Raji (cell line): Measurements from ENCODE around the gene GLB1L.

Source experiments
- POLR2A ChIP-seq: IDR thresholded peaks from 2 replicates; pipeline ENCODE4 v1.6.1; 2011; ENCODE audit warnings: low read depth, low read length, control low read depth; ENCODE audit not compliant: insufficient read depth

Gene GLB1L

DNA sequence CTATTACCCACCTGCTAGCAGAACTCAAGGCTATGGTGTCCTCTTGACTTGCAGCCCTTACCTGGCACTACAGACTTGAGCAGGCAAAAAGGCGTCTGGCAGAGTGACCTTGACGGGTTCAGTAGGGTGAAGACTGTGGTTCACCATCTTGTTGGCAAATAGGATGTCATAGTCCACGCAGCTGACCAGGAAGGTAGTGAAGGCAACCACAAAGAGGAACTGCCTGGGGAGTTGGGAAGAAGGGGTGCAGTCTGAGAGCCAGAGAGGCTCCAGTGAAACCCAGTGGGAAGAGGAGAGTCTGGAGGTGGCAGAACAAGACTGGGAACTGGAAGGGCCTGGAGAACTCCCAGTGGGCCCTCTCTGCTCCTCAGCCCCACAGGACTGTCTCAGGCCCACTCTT lies 19.9 kb downstream of the GLB1L start:
- no peak for TF ChIP-seq POLR2A

DNA sequence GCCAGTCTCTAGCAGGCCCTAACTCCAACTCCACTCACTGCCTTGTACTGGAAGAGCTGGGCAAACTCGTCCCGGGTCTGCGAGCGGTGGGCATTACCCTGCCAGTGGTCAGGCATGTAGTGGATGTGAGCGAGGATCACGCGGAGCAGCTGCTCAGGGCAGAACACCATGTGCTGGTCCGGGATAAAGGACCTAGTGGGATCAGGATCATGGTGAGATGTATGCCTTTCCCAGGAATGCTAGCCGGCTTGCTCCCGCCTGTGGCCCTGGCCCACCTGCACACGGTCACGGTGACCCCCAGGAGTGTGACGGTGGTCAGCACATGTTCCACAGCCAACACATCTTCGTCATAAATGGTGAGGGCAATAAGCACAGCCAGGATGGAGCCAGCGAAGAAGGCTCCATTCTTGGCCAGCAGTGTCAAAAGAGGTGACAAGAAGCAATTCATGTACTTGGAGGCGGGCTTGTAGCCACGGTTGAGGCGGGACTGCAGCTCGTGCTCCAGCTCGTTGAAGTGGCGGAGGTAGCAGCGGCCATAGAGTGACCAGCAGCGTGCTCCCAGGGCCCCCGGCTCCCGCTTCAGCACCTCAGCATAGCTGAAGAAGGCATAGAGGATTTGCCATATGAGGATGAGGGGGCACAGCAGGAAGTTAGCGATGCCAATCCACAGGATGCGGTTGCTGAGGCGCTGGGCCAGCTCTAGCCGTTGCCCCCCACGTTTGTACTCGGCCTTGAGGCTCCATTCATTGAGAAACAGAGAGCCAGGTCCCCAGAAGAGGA lies 21.2 kb downstream of the GLB1L start:
- no peak for TF ChIP-seq POLR2A

DNA sequence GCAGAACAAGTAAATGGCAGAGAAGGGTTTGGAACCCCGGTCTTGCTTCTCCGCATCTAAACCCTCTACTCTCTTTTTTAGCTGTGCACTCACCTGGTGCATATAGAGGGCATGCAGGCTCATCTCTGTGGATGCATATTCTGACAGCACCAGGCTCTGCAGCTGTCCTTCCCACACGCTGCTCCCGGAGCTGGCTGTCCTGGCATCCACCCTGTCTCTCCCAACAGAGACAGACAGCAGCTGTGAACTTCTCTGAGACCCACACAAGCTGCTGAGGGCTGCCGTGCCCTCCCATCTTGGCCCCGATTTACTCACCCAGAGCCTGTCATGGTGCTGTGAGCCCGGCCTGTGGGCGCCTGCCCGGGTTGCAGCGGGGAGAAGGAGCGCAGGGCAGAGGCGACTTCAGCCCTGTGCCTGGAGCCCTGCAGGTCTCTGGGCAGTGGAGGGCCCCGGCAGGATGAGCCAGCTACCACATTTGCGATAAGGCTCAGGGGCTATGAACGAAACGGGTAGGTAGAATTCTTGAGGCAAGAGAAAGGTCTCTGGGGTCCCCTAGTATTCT lies 23.2 kb downstream of the GLB1L start:
- TF ChIP-seq POLR2A: no peak

DNA sequence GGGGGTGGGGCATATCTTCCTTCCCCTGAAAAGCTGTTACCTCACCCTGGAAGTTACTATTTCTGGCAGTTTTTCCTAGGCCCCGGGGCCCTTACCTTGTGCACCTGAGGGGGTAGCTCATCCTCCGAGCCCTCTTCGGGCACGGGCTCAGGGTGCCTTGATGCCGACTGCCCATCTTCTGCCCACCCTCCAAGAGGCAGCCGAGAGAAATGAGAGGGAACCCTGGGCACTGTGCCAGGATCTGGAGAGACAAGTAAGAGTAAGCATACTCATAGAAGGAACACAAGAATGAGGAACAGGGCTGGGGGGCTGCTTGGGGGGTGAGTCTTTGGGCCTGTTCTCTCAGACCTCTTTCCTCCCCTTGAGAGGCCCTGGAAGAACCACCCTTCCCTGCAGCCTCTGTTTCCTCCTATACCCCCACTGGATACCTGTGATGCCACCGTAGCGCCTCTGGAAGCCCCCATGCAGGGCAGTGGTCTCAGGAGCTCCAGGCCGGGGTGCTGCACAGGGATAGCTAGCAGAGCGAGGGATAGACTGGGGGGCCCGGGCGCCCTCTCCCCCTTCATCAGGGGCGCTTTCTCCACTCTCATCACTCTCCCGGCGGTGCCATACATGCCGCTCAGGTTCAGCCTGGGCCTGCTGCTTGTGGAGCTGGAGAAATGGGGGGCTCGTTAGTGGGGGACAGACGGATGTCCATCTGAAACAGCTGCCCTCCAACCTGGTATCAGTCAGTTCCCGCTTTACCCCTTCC lies 24.4 kb downstream of the GLB1L start:
- TF ChIP-seq POLR2A: no peak

DNA sequence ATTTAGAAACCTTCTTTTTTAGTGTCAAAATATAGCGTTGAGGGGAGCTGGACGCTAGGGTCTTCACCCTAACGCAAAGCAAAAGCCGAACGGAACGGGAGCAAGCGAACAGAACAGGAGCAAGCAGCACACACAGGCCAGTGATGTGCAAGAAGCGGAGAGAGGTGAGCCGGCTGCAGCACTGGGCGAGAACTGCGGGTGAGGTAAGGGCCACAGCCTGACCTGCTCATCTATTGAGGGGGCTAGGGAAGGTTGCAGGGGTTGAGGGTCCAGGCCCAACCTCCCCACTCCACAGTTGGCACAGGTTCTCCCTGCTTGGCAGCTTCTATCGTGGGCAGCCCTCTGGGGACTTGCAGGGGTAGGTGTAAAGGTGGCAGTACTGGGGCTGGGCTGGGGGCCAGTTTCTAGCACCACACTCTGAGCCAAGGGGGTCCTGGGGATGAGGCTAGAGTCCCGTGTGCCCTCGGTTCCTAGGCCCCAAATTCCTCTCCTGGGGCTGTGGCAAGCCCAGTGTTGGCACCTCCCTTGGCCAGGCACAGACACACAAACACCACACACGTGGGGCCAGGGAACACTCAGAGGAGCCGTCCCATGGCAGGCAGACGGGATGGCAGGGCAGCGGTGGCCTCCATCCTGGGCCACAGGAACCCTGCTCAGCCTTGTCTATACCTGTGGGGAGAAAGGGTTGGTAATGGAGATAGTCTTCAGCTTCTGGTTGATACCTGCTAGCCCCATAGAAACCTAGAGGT lies 25.3 kb downstream of the GLB1L start:
- TF ChIP-seq POLR2A: no peak

DNA sequence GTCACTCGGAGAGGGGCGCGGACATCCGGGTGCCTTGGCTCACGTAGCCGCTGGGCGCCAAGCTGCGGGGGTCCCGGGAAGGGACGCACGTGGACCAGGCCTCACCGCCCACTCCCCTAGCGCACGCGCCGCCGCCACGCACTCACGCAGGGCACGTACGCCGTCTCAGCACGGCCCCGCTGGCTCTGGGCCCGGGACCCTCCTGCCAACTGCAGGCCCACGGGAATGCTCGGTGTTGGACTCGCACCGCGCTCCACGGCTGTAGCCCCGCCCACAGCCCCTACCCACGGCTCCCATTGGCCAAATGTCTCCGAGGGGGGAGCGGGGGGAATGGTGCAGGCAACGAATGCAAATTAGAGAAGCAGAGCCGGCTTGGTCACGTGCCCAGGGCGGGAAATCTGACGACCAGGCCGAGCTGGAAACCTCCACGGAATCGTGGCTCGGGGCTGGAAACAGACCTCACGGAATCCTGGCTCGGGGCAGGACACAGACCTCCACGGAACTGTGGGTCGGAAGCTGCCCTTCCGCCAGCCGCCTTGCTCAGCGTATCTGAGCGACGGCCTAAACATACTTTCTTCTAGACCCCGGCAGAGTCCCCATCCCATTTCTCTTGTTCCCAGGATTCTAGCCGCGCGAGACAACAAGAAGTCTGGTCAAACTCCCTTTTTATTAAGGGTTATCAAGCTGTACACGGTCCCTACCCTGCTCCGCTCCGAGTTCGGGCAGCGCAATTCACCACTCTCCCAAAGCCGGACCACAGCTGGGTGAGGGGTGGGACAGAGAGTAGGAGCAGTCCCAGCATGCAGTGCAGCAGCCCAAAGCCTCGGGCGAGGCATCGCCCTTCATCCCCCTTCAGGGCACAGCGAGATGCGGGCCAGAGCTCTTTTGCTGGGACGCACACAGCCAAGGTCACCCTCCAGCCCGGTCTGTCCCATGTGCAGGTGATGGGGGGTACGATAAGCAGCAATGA lies 26.2 kb downstream of the GLB1L start, which contains the start of gene ABCB6:
Gene ABCB6, minus strand, starts transcription at position 227 of the 970 bp plus-strand sequence. CDS start 285 bp downstream, outside the sequence.
- TF ChIP-seq POLR2A: no peak

DNA sequence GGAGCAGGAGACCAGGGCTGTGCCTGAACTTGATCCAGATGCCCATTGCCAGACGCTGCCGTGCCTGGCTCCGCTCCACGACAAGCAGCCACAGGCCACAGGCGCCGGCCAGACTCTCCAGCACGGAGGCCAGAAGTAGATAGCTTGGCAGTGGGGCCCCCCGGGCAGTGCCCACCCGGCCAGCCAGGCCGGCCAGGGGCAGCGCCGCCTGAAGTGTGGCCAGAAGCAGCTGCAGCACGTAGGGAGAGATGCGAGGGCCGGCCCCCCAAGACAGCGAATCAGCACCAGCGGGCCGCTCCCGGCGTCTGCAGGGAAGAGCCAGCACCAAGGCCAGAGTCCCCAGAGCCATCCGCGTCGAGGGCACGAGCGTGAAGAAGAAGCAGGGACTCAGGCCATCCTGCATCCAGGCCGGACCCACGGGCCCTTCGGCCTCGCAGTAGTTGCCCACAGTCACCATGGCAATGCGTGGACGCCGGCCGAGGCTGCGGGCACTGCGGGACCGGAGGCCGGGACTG lies 27.0 kb downstream of the GLB1L start:
- TF ChIP-seq POLR2A: no peak

DNA sequence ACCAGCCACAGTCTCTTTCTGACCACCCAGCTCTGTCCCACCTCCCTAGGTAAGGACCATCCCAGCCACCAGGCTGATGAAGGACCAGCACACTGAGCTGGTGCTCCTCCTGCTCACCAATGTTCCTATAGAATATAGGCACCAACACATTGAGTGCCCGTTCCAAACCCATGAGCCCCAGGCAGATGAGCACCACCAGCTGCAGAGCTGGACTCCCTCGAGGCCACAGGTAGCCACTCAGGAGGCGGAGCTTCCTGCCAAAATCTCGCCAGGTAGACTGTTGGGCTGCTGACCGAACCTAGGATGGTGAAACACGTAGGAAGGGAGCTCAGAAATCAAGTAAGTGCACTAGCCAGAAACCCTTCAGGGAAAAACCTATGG lies 28.7 kb downstream of the GLB1L start:
- TF ChIP-seq POLR2A: no peak

DNA sequence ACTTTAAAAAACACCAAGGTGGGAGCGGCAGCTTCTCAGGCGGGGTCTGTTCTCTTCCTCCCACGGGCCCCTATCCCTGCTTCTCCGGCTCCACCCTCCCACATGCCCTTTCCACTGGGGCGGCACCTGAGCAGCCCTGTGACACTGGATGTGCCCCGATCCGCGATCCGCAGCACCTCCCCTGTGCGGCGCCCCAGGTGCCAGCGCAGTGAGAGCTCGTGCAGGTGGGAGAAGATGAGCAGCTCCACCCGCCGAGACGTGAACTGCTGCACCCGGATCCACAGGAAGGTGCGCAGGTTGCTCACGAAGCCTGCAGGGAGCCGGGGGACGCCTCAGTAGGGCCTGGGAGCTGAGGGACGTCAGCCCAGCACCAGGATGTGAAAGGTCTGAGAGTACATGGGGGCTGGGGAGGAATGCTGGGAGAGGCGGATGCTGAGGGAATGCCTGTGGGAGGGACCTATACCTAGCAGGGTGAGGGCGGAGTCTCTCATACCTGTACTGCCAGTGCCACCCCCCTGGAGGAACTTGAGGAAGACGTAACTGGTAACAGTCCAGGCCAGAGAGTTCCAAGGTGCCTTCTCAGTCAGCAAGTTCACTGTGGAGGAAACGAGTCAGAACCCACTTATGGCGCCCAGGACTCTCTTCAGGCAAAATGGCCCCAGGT lies 29.2 kb downstream of the GLB1L start:
- no peak for TF ChIP-seq POLR2A

DNA sequence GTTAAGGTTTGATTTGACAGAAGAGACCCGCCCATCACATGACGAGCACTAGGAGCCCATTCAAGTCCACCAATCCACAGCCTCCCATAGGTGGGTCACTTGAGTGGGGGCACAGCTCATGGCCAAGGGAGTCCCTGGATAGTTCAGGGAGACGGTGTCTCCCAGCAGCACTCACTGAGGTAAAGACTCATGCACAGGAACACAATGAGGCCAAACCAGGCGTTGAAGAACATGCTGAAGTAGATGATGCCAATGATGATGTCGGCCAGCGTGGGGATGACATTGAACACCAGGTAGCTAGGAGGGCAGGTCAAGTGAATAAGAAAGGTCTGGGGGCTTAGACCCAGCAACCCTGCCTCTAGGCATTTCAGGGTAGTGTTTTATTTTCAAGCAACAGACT lies 30.5 kb downstream of the GLB1L start:
- TF ChIP-seq POLR2A: no peak

DNA sequence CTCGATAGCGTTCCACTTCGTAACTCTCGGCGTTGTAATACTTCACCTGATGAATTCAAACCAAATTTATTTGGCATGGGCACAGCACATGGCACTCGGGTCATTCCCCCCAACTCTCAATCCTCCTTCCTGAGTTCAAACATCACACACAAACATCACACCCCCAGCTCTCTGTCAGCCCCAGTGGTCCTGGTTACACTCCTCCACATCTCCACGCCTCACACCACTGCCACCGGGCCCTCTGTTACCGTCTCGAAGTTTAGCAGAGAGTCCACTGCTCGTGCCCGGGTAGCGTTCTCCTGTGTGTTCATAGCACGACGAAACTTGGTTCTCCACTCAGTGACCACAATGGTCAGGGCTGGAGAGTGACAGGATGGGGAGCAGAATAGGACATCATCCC lies 31.1 kb downstream of the GLB1L start:
- TF ChIP-seq POLR2A: no peak

DNA sequence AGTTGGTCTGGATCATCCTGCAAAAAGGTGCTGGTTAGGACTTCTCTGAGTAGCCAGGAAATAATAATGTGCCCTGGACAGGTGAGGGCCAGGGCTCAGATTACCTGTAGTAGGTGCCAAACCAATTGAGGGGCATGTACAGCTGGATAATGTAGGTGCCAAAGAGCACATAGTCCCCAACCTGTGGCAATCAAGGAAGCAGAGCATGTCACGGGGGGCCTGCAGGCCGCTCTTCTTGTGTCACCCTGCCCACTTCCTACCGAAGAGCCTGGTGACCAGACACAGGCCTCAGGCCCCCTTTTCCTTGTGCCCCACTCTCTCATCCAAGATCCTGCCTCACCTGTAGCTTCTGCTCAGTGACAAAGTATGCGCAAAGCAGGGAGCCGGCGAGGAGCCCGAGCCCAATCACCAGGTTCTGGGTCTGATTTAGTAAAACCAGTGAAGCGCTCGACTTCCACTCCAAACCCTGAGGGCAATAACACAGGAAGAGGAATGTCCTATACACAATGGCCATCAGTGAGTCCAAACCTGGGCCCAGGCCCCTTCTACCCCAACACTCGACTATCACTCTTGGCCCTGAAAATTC lies 31.7 kb downstream of the GLB1L start:
- no peak for TF ChIP-seq POLR2A

DNA sequence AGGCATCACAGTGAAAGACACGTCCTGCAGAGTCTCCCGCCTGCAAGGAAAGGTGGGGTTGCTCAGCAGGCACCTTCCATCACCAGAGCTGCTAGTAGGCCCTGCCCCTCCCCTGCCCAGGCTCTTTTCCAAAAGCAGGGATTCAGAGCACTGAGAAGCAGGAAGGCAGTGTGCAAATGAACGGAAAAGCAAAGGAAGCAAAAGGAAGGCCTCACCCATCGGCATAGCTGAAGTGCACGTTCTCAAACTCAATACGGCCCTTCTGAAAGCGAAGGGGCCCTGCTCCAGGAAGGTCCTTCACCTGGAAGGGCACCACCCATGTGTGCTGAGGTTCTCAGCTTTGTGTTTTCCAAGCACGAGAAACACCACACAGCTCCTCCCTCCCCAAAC lies 32.2 kb downstream of the GLB1L start:
- TF ChIP-seq POLR2A: no peak
